Stimulated activated CD8-positive, alpha-beta memory T cell treated with anti-CD3 and anti-CD28 coated beads, Interleukin-7, amount 100 ng/mL, for 48 hours (primary cell): ENCODE measurements around the gene SPPL3.
"Not testable (repeated sequence)": the region's sequence is repeated elsewhere in the genome, so short reads cannot be mapped to it uniquely, and the experiment has no call there.

Experiments used
- DNase-seq, 2 donors: peaks; one replicate each; pipeline ENCODE4 v3.0.0-alpha.2; 2020; ENCODE audit warnings: low read depth in 1 of 2; ENCODE audit errors: extremely low read depth in 1 of 2

Gene SPPL3

GRCh38 chr12:120792456-120792855, 111.7 kb downstream of the SPPL3 start:
- not testable (repeated sequence) for DNase-seq

DNA sequence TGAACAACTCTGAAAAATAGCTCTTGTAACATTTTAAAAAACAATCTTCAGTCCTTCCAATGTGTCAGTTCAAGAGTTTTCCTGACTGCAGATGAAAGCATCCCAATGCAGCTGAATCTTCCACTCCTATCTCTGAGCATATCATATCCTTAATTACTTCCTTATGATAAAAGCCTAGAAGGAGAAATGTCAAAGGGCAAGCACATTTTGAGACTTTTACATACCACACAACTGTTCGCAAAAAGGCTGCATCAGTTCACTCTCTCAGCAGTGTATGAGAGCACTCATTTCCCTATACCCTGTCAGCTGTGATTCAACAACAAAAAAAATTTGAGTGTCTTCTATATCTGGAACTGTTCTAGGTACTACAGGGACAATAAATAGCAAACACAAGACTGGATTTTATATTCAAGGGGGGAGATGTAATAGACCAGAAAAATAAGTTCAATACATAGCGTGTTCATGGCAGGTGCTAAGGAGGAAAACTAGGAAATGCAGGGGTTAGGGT, 112.4 kb downstream of the SPPL3 start:
- no peak for DNase-seq

DNA sequence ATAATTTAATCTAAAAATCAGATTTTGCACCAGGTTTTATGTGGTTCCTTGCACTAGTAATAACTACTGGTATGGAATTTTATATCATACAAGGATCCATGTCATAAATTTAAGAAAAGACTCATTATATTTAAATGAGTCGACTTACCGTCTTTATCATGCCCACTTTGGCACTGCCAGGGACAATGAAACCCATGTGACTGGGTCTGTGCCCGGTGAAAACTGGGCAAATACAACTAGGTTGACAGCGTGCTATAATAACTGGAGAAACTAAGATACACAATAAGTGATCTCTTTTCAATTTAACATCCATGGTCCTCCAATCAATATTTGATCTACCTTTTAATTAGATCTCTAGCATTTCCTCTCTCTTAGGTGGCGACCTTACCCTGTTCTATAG, 114.0 kb downstream of the SPPL3 start:
- DNase-seq = no peak

DNA sequence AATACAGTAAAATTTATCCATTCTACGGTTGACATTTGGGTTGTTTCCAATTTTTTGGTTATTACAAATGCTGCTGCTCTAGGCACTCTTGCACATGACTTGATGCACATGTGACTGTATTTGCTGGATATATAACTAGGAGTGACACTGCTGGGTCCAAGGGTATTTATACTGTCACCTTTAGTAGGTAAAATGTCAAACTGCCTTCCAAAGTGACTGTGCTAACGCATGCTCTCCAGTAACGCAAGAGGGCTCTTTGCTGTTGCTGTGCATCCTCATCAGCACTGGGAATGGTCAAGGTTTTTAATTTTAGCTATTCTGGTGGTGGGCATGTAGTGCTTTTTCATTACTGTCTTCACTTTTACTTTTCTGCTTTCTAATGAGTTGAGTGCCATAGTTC, 116.3 kb downstream of the SPPL3 start:
- DNase-seq = no peak

- DNase-seq = no peak
Observed at GRCh38 chr12:120784804-120785203, 119.4 kb downstream of the SPPL3 start.

DNA sequence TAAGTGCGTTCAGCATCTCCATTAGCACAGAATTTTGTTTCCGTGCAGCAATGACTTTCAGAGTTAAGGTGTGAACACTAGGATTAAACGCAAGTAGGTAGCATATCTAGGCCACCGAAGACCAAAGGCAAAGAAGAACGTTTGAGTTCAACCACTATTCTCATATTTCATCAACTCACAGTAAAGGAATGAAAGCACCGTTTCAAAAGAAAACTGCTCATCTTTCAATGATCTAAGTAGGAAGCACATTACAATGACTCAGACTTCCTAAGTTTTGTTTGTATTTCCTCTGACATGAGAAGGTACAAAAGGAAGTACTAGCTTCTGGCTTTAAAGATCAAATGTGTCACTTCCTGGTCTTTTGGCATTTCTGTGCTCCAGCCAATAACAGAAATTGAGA, 121.0 kb downstream of the SPPL3 start:
- DNase-seq = peak in 1 of 2 donors; percentile 28

DNA sequence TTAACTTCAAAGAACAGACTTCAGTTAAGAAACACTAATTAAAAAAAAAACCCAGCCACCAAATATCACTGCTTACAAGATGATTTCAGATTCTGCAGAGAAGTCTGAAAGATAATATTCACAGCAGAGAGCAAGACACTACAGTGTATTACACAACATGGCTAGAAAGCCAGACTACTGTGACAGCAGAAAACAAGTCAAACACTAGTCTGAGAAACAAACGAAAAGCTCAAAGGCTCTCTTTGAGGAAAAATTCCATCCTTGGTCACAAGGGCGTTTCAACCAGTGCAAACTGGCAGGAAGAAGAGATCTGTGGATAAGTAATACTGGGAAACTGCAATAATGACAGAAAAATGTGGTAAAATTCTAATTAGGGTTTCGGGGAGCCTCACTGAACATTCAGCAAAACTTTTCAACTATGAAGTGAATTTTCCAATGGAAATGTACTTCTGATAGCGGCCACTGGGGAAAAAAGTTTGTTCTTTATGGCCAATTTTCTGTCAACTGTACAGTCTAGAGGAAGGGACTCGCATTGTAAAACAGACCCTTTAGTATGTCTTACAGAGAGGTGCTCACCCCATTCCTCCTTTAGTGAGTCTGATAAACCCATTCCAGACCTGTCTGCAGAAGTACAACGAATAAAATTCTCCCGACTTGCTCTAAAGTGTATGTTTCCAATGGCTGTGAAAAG, 128.2 kb downstream of the SPPL3 start:
- no peak for DNase-seq

GRCh38 chr12:120774169-120774916, 129.8 kb downstream of the SPPL3 start:
- DNase-seq = no peak

DNA sequence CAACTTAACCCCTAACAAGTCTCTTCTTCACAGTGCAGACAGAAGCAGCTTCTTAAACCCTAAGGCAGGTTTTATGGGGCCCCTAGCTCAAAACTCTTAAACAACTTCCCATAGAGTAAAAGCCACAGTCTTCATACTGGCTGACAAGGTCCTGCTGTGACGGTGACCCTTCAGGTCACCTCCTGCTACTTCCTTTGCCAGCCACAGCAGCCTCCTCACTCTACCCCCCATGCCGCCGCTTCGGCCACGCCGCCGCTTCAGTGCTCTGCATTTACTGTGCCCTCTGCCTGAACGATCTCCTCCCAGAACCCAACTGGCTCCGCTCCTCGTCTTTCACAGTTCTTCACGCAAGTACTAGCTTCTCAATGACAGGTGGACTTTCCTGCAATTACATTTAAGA, 133.1 kb downstream of the SPPL3 start:
- no peak for DNase-seq

- no peak for DNase-seq
Observed at GRCh38 chr12:120767071-120768024, 136.8 kb downstream of the SPPL3 start.

GRCh38 chr12:120766566-120766965, 137.6 kb downstream of the SPPL3 start:
- no peak for DNase-seq

GRCh38 chr12:120764816-120765215, 139.3 kb downstream of the SPPL3 start:
- no peak for DNase-seq

DNA sequence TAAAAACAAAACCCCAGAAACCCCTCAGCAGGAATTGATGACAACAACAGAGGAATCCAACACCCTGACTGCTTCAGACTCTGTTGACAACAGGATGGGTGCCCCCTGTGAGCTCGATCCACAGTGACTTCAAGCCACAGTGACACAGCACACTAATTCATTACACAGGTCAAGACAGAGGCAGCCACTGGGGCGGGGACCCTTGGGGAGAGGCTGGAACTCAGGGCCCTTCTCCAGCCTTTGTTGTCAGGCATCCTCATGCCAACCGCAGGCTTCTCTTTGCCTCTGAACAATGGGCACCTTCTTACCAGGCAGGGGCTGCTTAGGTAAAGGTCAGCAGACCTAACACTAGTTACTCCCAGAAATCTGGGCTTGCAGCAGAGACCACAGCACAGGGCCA, 140.9 kb downstream of the SPPL3 start:
- no peak for DNase-seq

DNA sequence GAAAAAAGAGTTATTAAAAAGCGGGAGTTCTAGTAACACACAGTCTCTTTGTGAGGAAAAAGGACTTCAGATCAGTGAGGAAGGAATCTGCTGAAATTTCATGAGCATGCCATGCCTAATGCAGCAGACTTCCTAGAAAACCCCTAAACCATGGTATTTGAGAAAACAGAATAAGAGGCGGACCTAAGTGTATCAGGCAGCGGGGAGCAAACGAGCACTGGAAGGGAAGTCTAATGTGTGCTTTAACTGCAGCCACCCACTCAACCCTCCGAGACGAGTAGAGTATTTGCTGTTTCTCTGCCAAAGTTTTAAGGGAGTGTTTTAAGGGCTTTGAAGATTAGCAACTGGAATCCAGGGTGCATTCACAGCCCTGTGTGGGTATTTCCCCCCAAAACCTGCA, 142.1 kb downstream of the SPPL3 start:
- no peak for DNase-seq

- DNase-seq = no peak
Observed at GRCh38 chr12:120761519-120761934, 142.6 kb downstream of the SPPL3 start.

DNA sequence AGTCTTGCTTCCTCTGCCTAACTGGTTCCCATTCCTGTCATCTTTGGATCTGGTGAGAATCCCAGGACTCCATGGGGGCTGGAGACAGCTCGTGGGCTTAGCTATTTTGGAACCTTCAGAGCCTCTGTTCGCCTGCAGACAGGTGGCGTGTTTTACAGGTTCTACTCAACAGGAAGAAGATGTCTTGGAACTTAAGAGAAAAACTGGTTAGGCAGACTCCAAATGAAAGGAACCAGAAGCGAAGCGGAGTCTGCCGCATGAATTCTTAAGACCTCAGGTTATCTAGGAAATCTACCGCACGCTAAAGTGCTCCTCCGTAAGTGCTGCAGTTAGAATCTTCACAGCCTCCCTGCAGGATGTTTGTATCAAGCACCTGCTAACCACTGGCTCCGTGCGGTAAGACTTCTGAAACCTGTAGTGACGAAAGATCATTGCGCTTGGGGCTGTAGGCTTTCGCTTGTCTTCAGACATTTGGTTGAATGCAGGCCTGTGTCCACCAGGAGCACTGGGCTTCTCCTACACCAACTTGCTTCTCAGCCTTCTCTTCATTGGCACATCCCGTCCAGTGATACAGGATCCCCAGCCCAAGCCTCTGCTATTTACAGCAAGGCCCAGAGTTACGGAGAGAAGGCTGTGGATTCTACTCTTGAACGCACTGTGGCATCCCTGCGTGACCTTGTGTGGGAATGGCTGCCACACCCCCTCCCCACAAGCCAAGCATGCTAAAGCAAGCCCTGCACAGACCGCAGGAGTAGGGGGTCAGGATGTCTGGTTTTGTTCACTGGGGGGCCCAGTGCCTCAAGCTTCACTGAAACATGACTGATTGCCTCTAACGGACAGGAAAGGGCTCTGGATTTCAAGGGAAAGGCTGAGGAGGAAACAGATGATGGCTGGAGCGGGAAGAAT, 143.6 kb downstream of the SPPL3 start:
- no peak for DNase-seq

DNA sequence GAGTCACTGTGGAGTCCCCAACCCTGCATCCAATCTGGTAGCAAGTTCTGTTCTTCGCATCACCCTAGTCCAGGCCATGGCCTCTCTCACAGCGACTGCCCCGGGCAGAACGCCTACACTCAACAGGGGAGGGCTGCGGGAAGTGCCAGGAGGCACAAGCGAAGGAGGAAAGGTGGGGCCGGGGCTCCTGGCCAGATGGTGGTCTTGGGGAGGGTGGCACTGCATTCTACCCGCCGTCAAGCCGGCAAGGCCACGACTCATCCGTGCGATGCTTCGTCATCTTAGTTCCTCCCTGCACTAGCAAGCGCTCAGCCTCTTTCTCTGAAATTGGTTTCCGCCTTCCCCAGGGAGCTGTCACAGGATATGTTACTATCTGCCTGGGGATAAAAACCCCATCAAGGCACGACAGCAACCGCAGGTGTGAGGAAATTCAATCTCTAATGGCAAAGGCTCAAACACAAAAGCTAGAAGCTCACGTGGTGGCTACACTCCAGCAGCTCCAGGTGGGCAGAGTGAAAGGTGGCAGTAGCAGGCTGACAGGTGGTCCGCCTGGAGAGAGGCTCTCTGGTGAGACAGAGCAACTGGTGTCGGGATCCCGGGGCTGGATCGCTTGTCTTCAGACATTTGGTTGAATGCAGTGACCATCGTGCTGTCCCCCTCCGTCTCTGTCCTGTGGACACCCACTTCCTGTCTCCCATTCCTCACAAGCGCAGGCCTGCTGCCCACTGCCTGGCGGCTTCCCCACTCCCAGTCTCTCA, 144.4 kb downstream of the SPPL3 start:
- no peak for DNase-seq

DNA sequence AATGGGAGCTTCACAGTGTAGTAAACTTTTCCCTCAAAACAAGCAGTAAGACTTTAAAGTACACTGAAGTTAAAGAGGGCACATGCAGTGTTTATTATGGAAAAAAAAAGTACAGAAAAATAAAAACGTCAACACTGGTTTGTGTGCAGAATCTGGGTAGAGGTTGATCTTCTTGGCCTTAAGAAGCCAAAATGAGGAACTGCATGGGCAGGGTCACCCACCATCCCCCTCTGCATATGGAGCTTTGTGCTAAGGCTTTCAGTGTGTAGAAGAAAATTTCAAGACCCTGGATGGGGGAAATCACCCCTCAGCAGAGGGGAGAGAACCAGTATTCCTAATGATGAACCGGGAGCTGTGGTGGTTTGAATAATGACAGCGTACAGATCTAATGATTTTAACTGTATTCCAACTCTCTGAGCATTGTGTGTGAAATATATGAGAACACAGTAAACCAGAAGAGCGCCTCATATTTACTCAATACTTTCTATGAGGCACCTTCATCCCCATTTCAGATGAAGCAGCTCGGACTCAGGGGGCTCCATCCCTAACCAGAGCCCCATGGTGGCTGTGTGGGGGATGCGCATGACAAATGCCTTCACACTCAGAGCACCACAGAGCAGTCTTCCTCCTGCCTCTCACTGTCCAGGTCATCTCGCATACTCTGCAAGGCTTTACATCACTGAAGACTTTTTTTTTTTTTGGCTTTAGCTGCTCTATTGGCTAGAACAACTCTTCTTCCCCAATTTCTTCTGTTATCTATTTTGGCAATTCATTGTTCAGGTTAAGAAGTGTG, 145.2 kb downstream of the SPPL3 start:
- no peak for DNase-seq

DNA sequence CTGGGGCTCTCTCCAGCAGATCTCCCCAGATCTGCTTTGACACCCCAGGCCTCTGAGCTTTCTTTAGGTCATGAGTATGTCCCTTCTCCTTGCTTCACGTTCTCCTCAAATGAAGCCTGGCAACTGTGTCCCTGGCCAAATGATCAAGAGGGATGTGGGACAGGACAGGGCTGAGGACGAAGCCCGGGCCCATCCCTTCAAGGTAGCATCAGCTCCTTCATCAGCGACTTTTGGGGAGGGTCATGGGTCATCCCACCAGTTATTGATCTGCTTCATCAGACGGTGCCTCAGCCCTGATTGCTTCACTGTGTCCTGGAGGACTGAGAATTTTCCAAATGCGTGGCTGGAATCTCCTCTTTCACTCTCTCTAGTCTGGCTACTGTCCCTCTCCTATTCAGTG, 146.2 kb downstream of the SPPL3 start:
- no peak for DNase-seq
